Suprapubic skin (tissue), 4 donors: Measurements from ENCODE around the gene IL3RA. TPM values are rescaled to one million over a fixed set of nuclear protein-coding genes. Genes with fewer than 3 reads are reported as not detected.

Experiments used
- DNase-seq, 2 donors: peaks; one replicate each; pipeline ENCODE4 v3.0.0-alpha.2; 2019; ENCODE audit warnings: low spot score in 2 of 2
- H3K27ac ChIP-seq: fragments of 200-600 bp; sonication (generic); one replicate; pipeline ENCODE4 v1.5.1; 2019
- H3K27me3 ChIP-seq: fragments of 200-600 bp; sonication (generic); one replicate; pipeline ENCODE4 v1.5.1; 2019
- H3K36me3 ChIP-seq: fragments of 200-600 bp; sonication (generic); one replicate; pipeline ENCODE4 v1.5.1; 2019
- H3K4me1 ChIP-seq: fragments of 200-600 bp; sonication (generic); one replicate; pipeline ENCODE4 v1.5.1; 2019
- H3K4me3 ChIP-seq: fragments of 200-600 bp; sonication (generic); one replicate; pipeline ENCODE4 v1.5.1; 2019; ENCODE audit warnings: mild to moderate bottlenecking
- H3K9me3 ChIP-seq: fragments of 200-600 bp; sonication (generic); one replicate; pipeline ENCODE4 v1.5.1; 2019
- CTCF ChIP-seq, 2 donors: fragments of 200-600 bp in 1 of 2; fragments of 450-650 bp in 1 of 2; sonication (generic) in 1 of 2; IDR thresholded peaks; one replicate each; pipeline ENCODE4 v1.5.1; 2016 to 2019; ENCODE audit warnings: antibody characterized with exemption in 2 of 2, mild to moderate bottlenecking in 1 of 2, moderate library complexity in 1 of 2
- EP300 ChIP-seq: sonication (generic); formaldehyde crosslinking; IDR thresholded peaks from one replicate; pipeline ENCODE4 v1.6.1; 2017; ENCODE audit warnings: antibody characterized with exemption
- POLR2A ChIP-seq, 2 donors: fragments of 450-650 bp; IDR thresholded peaks; one replicate each; pipeline ENCODE4 v1.6.1; 2017; ENCODE audit warnings: antibody characterized with exemption in 2 of 2, mild to moderate bottlenecking in 2 of 2, moderate library complexity in 2 of 2
- POLR2AphosphoS5 ChIP-seq, 3 donors: sonication (generic); formaldehyde crosslinking; IDR thresholded peaks; one replicate each; pipeline ENCODE4 v1.6.1; 2017; ENCODE audit warnings: antibody characterized with exemption in 3 of 3
- WGBS: methylation state at CpG from one replicate; pipeline ENCODE4 v1.1.5; 2018; 5-methylcytosine and 5-hydroxymethylcytosine counted together
- total RNA-seq, 4 donors: library from RNA; depleted of rRNA; stranded (reverse); fragments of >200 nt; gene quantifications; one replicate each; pipeline ENCODE4 v1.1.0, GENCODE V29; 2016

The IL3RA gene
- total RNA-seq = 1 to 10 TPM; 2.2 to 9.0 (median 3.4) TPM

GRCh38 chrX:1336331-1336943, at the start of gene IL3RA:
TSS of gene IL3RA (plus strand) at chrX:1336785. CDS start at chrX:1341766, 4,981 bp downstream.
- 31% methylated on average over 14 of the region's 14 CpGs for WGBS

GRCh38 chrX:1289535-1289934, 47.0 kb upstream of the IL3RA start:
- Histone ChIP-seq H3K27ac (no peak overlapping the region), H3K9me3 (no peaks in the 10 kb centered on the region), H3K36me3 (no peaks in the 10 kb centered on the region), H3K4me3 (no peak overlapping the region), H3K4me1 (no peaks in the 10 kb centered on the region), H3K27me3 (no peaks in the 10 kb centered on the region)
- no peak for DNase-seq
- TF ChIP-seq CTCF (IDR thresholded peaks at IDR 0.05) (no peak), POLR2A (IDR thresholded peaks at IDR 0.05) (no peak), POLR2AphosphoS5 (IDR thresholded peaks at IDR 0.05) (no peak), EP300 (no peak)
- WGBS = 91% methylated on average over 1 of the region's 1 CpG

More at GRCh38 chrX:1336331-1336943, at the start of gene IL3RA:
- Histone ChIP-seq H3K36me3 (no peaks in the 10 kb centered on the region), H3K4me3 (peak within 1 kb of the TSS; percentile 50), H3K4me1 (peaks cover 13% of the 10 kb centered on the region), H3K27me3 (no peaks in the 10 kb centered on the region), H3K9me3 (no peaks in the 10 kb centered on the region), H3K27ac (peak within 1 kb of the TSS; percentile 57)
- DNase-seq = no peak
- TF ChIP-seq CTCF (IDR thresholded peaks at IDR 0.05) = no peak
- TF ChIP-seq POLR2AphosphoS5 (IDR thresholded peaks at IDR 0.05) = no peak
- TF ChIP-seq POLR2A (IDR thresholded peaks at IDR 0.05) = no peak
- TF ChIP-seq EP300 = no peak

- Histone ChIP-seq H3K36me3 (no peaks in the 10 kb centered on the region), H3K4me3 (no peak overlapping the region), H3K9me3 (no peaks in the 10 kb centered on the region), H3K27ac (no peak overlapping the region), H3K27me3 (no peaks in the 10 kb centered on the region), H3K4me1 (no peaks in the 10 kb centered on the region)
- no peak for DNase-seq
- WGBS = 89% methylated on average over 9 of the region's 9 CpGs
- TF ChIP-seq POLR2A (IDR thresholded peaks at IDR 0.05) = no peak
- no peak for TF ChIP-seq CTCF (IDR thresholded peaks at IDR 0.05)
- no peak for TF ChIP-seq POLR2AphosphoS5 (IDR thresholded peaks at IDR 0.05)
- TF ChIP-seq EP300 = no peak
Measured at GRCh38 chrX:1291110-1291740, 45.4 kb upstream of the IL3RA start.

GRCh38 chrX:1292575-1293290, 43.9 kb upstream of the IL3RA start:
- H3K9me3 ChIP-seq = no peaks in the 10 kb centered on the region
- H3K4me3 ChIP-seq = no peak overlapping the region
- no peak overlapping the region for H3K27ac ChIP-seq
- no peaks in the 10 kb centered on the region for H3K4me1 ChIP-seq
- TF ChIP-seq POLR2AphosphoS5 (IDR thresholded peaks at IDR 0.05) (no peak), CTCF (IDR thresholded peaks at IDR 0.05) (no peak), EP300 (no peak)
- DNase-seq = no peak
- no peaks in the 10 kb centered on the region for H3K36me3 ChIP-seq
- H3K27me3 ChIP-seq = no peaks in the 10 kb centered on the region
- WGBS = 45% methylated on average over 22 of the region's 22 CpGs
